ENCODE results near the gene HOXD9.

HOXD9 gene

GRCh38 chr2:176140513-176141317 lies 18.2 kb downstream of the HOXD9 start:
- no peak for DNase-seq

DNA sequence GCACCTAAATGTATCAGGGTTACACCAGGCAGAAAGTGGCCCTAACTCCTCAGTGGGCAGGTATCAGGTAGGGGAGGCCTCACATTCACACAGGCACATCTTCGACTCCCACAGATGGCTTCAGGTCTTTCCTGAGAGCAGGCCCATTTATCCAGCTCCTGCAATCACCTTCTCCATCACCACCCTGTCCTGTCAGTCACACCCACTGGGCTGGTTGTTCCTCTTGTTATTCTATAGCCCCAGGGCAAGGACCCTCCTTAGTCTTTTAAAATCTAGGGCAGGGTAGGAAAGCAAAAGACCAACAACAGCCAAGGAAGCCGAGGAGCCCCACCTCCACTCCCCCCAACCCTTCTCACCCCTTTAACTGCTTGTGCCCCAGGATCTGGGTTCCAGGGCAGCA lies 19.8 kb downstream of the HOXD9 start:
- DNase-seq, result no peak

DNA sequence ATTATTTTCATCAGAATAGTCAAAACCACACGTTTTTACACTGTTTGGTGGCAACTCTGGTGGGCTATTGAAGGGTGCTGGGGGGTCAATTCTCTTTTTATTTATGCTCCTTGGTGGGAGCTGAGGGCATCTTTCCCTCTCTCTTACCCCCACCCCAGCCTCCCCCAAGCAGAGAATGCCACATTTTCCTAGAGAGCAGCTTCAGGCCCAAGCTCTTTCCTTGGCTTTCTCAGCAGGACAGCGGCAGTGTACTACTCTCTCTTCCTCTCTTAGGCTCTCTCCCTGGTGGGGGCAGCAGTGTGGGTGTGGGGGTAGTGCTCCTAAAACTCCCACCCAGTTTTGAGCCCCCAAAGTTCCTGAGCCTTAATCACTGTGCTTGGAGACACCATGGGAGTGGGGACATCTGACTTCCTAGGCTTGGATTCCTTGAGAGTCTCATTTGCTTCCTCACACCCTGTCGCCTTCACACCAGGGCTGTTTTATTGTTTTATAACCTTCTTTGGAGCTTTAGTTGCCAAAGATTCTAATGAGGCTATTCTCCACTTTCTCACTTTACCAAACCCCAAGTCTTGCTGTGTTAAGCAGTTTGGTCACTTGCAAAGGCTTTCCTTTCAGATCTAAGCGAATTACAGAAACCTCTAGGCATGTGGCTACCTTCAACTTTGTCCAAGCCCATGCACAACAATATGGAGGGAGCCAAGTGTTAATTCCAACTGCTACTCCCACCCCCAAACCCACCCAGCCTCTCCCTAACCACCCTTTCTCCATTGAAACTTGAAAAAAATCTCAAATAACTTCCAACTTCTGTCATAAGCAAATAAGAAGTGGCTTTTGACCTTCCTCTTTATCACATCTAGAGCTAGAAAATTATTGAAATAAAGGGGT lies 22.8 kb downstream of the HOXD9 start:
- DNase-seq, result no peak

DNA sequence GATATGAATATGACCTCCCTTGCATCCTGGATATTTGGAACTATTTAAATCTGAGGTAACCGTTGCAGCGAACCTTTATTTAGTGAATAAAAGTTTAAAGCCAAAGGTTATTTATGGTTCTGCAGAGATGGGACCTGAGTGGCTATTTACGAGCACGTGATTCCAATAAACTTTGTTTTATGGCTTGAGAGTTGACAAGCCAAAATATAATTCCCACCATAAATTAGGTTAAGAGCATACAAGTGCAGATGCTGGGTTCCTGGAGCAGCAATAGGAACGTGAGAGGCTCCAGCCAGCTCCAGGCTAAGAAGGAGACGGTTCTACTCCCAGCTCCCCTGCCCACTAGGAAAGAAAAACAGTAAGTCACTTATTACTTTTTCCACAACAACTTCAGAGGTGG lies 23.6 kb downstream of the HOXD9 start:
- no peak for DNase-seq

- DNase-seq, result no peak
These were observed 24.1 kb downstream of the HOXD9 start for GRCh38 chr2:176146645-176147044.

- no peak for DNase-seq
These were observed 24.8 kb downstream of the HOXD9 start for GRCh38 chr2:176147210-176147799.

DNA sequence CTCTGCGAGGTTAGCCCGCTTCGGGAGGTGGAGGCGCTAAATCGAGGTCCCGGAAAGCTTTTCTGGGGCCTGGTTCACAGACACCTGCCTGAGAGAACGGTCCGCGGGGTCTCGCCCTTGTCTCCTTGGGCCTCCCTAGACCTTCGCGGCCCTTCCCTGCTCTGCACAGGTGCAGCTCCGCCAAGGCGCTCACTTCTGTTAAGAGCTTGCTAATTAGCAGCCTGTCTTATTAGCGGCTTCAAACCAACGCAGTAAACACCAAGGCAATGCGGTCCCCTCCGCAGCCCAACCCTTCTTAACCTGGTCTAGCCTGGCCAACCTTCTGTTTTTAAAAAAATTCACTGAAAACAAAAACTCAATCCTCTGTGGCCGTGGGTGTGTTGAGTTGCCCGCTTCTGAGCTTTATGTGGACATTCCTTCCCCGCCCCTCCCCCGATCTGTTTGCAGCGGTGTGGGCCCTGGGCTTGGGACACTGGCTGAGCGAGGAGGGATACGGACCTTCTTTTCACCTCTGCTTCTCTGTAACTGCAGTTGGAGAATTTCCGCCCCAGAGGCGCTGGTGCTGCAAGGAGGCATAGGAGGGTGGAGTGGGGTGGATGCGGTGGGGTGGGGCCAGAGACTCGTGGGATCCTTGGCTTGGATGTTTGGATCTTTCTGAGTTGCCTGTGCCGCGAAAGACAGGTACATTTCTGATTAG lies 25.4 kb downstream of the HOXD9 start:
- DNase-seq, result no peak

- DNase-seq, result no peak
These were observed 26.4 kb downstream of the HOXD9 start for GRCh38 chr2:176148751-176149421.

- no peak for DNase-seq
These were observed 27.0 kb downstream of the HOXD9 start for GRCh38 chr2:176149481-176149938.

DNA sequence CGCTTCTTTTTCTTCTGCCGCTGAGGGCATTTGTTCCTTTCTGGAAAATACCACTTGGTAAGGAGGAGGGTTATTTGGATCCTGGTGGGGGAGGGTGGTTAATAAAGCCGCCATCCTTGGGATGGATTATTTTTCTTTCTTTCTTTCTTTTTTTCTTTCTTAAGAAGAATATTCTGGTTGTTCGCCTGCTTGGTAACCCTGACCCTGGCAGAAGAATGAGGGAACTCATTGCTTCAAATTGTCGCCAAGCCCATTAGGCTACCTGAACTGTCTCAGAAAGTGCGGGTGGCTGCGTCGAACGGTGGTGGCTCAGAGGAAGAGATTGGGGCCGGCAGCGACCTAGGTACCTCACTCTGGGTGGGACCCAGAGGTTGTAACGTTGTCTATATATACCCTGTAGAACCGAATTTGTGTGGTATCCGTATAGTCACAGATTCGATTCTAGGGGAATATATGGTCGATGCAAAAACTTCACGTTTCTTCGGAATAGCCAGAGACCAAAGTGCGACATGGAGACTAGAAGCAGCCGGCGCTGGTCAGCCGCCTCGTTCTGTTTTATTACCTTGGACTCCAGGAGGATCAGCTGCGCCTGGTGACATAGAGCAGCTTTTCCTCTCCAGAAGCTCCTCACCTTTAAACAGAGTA lies 27.5 kb downstream of the HOXD9 start:
- no peak for DNase-seq

DNA sequence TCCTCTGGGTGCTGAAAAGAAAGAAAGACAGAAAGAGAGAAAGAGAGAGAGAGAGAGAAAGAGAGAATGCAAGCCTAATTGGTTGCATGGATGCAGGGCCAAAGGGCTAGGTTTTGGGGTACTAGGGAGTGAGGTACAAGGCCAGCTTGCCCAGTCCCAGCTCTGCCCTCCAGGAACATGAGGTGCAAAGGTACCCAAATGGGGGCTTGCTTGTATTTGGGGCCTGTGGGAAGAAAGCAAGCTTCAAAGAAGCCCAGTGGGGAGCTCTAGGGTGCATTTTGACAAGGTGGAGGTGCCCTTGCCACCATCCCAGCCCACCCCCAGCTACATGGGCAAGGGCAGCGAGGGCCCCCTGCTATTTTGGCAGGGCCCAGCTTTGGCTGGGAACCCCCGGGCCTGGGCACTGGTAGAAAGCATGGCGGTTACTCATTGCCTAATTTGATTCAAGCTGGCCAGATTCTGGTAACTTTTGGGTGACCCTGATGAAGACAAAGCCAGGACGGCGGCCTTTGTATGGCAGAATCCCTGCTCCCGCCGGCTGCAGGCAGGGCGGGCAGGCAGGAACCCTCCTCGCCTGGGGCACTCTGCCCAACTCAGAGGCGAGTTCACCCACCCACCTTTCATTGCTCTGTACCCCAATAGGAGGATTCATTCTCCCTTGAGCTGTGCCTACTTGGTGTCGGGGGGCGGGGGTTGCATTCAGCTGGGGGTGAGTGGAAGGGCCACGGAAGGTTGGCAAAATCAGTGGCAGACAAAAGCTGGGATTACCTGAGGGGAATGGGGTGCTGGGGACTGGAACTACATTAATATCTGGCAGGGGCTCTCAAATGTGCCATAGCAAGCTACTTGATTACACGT lies 28.3 kb downstream of the HOXD9 start:
- no peak for DNase-seq

DNA sequence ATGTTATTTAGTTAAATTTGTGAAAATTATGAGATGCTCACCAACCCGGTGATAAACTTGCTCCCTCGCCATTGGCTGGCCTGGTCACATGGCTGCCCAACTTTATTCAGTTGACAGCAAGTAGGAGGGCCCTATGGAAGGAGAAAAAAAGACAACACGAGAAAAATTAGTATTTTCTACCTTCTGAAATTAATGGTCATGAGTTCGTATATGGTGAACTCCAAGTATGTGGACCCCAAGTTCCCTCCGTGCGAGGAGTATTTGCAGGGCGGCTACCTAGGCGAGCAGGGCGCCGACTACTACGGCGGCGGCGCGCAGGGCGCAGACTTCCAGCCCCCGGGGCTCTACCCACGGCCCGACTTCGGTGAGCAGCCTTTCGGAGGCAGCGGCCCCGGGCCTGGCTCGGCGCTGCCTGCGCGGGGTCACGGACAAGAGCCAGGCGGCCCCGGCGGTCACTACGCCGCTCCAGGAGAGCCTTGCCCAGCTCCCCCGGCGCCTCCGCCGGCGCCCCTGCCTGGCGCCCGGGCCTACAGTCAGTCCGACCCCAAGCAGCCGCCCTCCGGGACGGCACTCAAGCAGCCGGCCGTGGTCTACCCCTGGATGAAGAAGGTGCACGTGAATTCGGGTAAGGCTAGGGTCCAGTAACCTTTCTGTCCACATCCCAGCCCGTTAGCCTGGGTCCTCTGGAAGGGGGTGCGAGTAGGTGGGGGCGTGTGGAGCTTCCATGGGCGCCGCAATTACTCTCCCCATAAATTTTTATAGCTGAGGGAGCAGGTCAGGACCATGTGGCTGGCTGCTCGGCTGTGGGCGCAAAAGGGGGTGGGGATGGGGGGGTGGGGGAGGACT lies 29.1 kb downstream of the HOXD9 start, which contains the start of gene HOXD4:
TSS of gene HOXD4 (plus strand) at position 109 of the 846 bp plus-strand sequence. CDS start at position 193, 84 bp downstream.
- DNase-seq, result no peak

DNA sequence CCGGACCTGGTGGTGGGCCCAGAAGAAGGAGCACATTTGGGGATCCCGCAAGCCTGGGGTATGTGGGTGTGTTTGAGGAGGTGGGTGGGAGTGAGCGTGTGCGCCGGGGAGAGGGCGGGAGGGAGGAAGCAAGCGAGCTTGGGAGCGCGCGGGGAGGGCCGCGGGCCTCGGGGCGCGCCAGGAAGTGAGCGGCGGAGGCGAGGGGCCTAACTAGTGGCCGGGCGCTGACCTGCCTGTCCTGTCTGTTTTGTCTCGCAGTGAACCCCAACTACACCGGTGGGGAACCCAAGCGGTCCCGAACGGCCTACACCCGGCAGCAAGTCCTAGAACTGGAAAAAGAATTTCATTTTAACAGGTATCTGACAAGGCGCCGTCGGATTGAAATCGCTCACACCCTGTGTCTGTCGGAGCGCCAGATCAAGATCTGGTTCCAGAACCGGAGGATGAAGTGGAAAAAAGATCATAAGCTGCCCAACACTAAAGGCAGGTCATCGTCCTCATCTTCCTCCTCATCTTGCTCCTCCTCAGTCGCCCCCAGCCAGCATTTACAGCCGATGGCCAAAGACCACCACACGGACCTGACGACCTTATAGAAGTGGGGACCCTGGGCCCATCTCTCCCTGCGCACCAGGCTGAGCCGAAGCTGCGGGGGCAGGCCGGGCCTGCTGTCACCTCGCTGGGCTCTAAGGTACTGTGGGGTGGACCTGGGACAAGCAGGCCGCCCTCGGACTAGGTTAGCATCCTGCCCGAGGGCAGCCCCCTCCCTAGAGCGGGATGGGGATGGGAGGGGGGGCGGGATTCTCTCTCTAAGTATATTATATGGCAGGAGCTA lies 30.0 kb downstream of the HOXD9 start:
- no peak for DNase-seq

DNA sequence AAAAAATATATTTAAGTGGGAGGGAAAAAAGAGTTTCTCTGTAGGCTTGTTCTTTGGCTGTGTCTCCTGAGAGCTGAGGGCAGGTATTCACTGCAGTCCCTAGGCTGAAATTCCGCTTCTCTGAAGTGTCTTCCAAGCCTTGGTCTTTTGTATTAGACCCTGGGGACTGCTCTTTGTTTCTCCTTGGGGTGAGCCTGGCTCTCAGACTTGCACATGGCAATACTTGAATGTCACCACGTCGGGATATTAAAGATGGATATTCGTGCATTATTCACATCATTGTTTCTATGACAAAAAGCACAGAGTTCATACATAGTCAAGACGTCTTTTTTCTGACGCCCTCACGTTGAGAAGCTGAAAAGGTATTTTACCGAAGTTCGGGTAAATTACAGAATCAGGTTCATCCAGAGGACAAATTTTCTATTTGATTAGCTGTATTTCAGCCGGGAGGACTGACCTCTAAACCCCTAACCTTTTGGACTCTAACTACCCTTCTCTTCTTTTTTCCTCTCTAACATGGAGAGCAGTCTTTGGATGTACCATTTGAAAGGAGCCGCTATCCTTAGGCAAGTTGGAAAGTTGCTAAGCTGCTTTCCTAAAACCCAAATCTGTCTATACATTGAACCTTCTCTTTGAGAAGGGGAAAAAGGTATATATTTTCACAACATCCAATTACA lies 32.2 kb downstream of the HOXD9 start:
- no peak for DNase-seq

DNA sequence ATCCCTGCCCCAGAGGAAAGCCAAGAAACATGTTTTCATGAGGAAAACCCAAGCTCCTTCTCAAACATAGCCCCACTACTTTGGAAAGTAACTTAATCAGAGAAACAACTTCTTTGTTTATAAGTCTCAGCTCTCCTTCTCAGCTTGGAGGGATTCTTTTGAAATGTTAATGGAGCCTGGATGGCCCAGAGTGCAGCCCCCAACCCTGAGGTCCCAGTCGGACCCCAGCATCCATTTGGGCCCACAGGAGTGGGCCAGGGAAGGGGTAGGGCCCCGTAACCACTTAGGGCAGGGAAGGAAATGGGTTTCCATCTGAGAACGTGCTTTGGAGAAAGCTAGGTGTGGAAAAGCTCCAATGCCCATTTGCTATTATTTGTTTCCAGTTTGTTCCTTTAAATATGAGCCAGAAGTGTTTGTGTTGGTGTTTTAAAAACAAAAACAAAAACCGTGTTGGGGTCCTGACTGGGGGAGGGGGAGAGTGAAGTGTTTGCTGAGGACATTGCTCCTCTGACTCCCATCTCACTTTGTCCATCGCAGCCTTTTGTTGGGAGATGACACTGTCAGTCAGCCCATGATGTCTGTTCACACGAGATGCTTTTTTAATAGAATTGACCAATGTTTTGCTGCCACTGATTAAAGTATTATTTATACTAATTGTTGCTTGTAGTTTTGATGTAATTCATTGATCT lies 33.0 kb downstream of the HOXD9 start:
- no peak for DNase-seq

GRCh38 chr2:176156301-176156806 lies 33.8 kb downstream of the HOXD9 start:
- no peak for DNase-seq

- no peak for DNase-seq
These were observed 34.4 kb downstream of the HOXD9 start, which contains the start of gene HOXD3 for GRCh38 chr2:176156807-176157498. Gene HOXD3 (plus strand): TSS chr2:176157307. CDS start chr2:176169115, 11,808 bp downstream.

Data from NCI-H2029 treated with DMSO at 0.1 percent for 48 hours (cell line).